HEK293 (cell line): ENCODE results near the gene TANGO6.

Source experiments
- GLIS2 ChIP-seq: fragments of 450-650 bp; formaldehyde crosslinking; IDR thresholded peaks from 2 replicates; pipeline ENCODE4 v1.5.1; 2016; ENCODE audit warnings: missing biosample characterization, missing genetic modification characterization
- KLF16 ChIP-seq: fragments of 450-650 bp; formaldehyde crosslinking; IDR thresholded peaks from 2 replicates; pipeline ENCODE4 v1.5.1; 2017; ENCODE audit warnings: missing biosample characterization, missing genetic modification characterization
- MEIS1 ChIP-seq: sonication (generic); formaldehyde crosslinking; IDR thresholded peaks from 2 replicates; pipeline ENCODE4 v1.8.1; 2022; ENCODE audit warnings: missing genetic modification reagents, mild to moderate bottlenecking, borderline replicate concordance
- TCF7L2 ChIP-seq: IDR thresholded peaks from 2 replicates; pipeline ENCODE4 v1.6.1; 2011; ENCODE audit warnings: low read depth, mild to moderate bottlenecking, inconsistent platforms, low read length, moderate library complexity, borderline replicate concordance
- ZBTB21 ChIP-seq: fragments of 450-650 bp; formaldehyde crosslinking; IDR thresholded peaks from 2 replicates; pipeline ENCODE4 v1.5.1; 2017; ENCODE audit warnings: missing biosample characterization, missing genetic modification characterization
- ZNF114 ChIP-seq: fragments of 450-650 bp; formaldehyde crosslinking; IDR thresholded peaks from 2 replicates; pipeline ENCODE4 v1.5.0; 2017; ENCODE audit warnings: missing biosample characterization, missing genetic modification characterization
- ZNF146 ChIP-seq: fragments of 450-650 bp; formaldehyde crosslinking; IDR thresholded peaks from 2 replicates; pipeline ENCODE4 v1.5.1; 2016; ENCODE audit warnings: missing biosample characterization, missing genetic modification characterization
- ZNF514 ChIP-seq: fragments of 450-650 bp; formaldehyde crosslinking; IDR thresholded peaks from 2 replicates; pipeline ENCODE4 v1.5.1; 2016; ENCODE audit warnings: missing biosample characterization, missing genetic modification characterization
- ZNF548 ChIP-seq: fragments of 450-650 bp; formaldehyde crosslinking; IDR thresholded peaks from 2 replicates; pipeline ENCODE4 v1.5.1; 2016; ENCODE audit warnings: missing biosample characterization, missing genetic modification characterization
- ZNF664 ChIP-seq: fragments of 450-650 bp; formaldehyde crosslinking; IDR thresholded peaks from 2 replicates; pipeline ENCODE4 v1.5.1; 2016; ENCODE audit warnings: missing biosample characterization, missing genetic modification characterization
- ZNF777 ChIP-seq: fragments of 450-650 bp; formaldehyde crosslinking; IDR thresholded peaks from 2 replicates; pipeline ENCODE4 v1.5.1; 2017; ENCODE audit warnings: missing biosample characterization, missing genetic modification characterization, borderline replicate concordance
- TF ChIP-seq, protein P1 (sequence below): fragments of 450-650 bp; formaldehyde crosslinking; IDR thresholded peaks from 2 replicates; pipeline ENCODE4 v1.5.1; 2016; ENCODE audit warnings: missing biosample characterization, missing genetic modification characterization
- TF ChIP-seq, protein P2 (sequence below): fragments of 450-650 bp; formaldehyde crosslinking; IDR thresholded peaks from 2 replicates; pipeline ENCODE4 v1.5.1; 2016; ENCODE audit warnings: missing biosample characterization, missing genetic modification characterization
- TF ChIP-seq, protein P3 (sequence below): fragments of 450-650 bp; IDR thresholded peaks from 2 replicates; pipeline ENCODE4 v1.5.1; 2018; ENCODE audit warnings: missing biosample characterization, mild to moderate bottlenecking, missing genetic modification characterization
- TF ChIP-seq, protein P4 (sequence below): fragments of 450-650 bp; formaldehyde crosslinking; IDR thresholded peaks from 2 replicates; pipeline ENCODE4 v1.5.1; 2016; ENCODE audit warnings: missing biosample characterization, missing genetic modification characterization
- TF ChIP-seq, protein P5 (sequence below): fragments of 450-650 bp; IDR thresholded peaks from 2 replicates; pipeline ENCODE4 v1.5.1; 2018; ENCODE audit warnings: missing biosample characterization, missing genetic modification characterization
- TF ChIP-seq, protein P6 (sequence below): fragments of 450-650 bp; formaldehyde crosslinking; IDR thresholded peaks from 2 replicates; pipeline ENCODE4 v1.5.1; 2016; ENCODE audit warnings: missing biosample characterization, missing genetic modification characterization, low read depth
- TF ChIP-seq, protein P7 (sequence below): fragments of 450-650 bp; formaldehyde crosslinking; conservative IDR thresholded peaks from 2 replicates; pipeline ENCODE4 v1.5.1; 2016; ENCODE audit warnings: low read depth, missing biosample characterization, missing genetic modification characterization
- TF ChIP-seq, protein P8 (sequence below): fragments of 450-650 bp; formaldehyde crosslinking; IDR thresholded peaks from 2 replicates; pipeline ENCODE4 v1.5.1; 2016; ENCODE audit warnings: missing biosample characterization, missing genetic modification characterization

The TANGO6 gene

DNA sequence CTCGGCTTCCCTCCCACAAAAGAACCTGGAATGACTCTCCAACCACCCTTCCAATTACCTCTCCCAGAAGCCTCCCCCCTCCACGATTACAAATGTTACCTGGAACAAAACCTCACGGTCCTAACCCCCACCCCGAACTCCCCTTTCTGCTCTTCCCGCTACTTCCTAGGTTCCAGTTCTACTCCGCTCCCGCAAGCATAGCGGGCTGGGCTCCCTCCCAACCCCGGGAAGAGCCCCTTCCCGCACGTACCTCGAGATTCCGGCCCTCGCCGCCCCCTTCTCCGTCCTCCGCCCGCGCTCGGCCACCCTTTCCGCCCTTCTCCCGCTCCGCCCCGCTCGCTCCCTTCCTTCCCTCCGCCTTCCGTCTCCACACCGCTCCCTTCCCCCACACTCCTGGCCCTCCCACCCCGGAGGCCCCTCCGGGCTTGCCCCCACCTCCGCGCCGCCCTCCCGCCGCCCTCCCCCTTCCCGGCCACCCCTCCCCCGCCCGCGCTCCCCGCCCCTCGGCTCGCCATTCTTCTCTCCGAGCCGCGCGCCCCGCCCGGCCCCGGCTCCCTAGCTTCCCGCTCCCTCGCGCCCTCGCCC, 288.6 kb downstream of the TANGO6 start (continued):
- TF ChIP-seq, protein P1, sequence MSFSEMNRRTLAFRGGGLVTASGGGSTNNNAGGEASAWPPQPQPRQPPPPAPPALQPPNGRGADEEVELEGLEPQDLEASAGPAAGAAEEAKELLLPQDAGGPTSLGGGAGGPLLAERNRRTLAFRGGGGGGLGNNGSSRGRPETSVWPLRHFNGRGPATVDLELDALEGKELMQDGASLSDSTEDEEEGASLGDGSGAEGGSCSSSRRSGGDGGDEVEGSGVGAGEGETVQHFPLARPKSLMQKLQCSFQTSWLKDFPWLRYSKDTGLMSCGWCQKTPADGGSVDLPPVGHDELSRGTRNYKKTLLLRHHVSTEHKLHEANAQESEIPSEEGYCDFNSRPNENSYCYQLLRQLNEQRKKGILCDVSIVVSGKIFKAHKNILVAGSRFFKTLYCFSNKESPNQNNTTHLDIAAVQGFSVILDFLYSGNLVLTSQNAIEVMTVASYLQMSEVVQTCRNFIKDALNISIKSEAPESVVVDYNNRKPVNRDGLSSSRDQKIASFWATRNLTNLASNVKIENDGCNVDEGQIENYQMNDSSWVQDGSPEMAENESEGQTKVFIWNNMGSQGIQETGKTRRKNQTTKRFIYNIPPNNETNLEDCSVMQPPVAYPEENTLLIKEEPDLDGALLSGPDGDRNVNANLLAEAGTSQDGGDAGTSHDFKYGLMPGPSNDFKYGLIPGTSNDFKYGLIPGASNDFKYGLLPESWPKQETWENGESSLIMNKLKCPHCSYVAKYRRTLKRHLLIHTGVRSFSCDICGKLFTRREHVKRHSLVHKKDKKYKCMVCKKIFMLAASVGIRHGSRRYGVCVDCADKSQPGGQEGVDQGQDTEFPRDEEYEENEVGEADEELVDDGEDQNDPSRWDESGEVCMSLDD, result peak; percentile 72
- TF ChIP-seq KLF16, result peak; percentile 92
- TF ChIP-seq, protein P2, sequence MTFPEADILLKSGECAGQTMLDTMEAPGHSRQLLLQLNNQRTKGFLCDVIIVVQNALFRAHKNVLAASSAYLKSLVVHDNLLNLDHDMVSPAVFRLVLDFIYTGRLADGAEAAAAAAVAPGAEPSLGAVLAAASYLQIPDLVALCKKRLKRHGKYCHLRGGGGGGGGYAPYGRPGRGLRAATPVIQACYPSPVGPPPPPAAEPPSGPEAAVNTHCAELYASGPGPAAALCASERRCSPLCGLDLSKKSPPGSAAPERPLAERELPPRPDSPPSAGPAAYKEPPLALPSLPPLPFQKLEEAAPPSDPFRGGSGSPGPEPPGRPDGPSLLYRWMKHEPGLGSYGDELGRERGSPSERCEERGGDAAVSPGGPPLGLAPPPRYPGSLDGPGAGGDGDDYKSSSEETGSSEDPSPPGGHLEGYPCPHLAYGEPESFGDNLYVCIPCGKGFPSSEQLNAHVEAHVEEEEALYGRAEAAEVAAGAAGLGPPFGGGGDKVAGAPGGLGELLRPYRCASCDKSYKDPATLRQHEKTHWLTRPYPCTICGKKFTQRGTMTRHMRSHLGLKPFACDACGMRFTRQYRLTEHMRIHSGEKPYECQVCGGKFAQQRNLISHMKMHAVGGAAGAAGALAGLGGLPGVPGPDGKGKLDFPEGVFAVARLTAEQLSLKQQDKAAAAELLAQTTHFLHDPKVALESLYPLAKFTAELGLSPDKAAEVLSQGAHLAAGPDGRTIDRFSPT, result no peak
- 0 out of 2 replicates have a peak, but pooled peaks have one; percentile 15 for TF ChIP-seq ZBTB21
- no peak for TF ChIP-seq ZNF664
- no peak for TF ChIP-seq MEIS1 (CRISPR knock-in tag)
- TF ChIP-seq, protein P3, sequence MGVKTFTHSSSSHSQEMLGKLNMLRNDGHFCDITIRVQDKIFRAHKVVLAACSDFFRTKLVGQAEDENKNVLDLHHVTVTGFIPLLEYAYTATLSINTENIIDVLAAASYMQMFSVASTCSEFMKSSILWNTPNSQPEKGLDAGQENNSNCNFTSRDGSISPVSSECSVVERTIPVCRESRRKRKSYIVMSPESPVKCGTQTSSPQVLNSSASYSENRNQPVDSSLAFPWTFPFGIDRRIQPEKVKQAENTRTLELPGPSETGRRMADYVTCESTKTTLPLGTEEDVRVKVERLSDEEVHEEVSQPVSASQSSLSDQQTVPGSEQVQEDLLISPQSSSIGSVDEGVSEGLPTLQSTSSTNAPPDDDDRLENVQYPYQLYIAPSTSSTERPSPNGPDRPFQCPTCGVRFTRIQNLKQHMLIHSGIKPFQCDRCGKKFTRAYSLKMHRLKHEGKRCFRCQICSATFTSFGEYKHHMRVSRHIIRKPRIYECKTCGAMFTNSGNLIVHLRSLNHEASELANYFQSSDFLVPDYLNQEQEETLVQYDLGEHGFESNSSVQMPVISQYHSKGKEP (tag by site-specific recombination), result no peak
- no peak for TF ChIP-seq ZNF146 (tag by site-specific recombination)
- no peak for TF ChIP-seq ZNF114
- TF ChIP-seq, protein P4, sequence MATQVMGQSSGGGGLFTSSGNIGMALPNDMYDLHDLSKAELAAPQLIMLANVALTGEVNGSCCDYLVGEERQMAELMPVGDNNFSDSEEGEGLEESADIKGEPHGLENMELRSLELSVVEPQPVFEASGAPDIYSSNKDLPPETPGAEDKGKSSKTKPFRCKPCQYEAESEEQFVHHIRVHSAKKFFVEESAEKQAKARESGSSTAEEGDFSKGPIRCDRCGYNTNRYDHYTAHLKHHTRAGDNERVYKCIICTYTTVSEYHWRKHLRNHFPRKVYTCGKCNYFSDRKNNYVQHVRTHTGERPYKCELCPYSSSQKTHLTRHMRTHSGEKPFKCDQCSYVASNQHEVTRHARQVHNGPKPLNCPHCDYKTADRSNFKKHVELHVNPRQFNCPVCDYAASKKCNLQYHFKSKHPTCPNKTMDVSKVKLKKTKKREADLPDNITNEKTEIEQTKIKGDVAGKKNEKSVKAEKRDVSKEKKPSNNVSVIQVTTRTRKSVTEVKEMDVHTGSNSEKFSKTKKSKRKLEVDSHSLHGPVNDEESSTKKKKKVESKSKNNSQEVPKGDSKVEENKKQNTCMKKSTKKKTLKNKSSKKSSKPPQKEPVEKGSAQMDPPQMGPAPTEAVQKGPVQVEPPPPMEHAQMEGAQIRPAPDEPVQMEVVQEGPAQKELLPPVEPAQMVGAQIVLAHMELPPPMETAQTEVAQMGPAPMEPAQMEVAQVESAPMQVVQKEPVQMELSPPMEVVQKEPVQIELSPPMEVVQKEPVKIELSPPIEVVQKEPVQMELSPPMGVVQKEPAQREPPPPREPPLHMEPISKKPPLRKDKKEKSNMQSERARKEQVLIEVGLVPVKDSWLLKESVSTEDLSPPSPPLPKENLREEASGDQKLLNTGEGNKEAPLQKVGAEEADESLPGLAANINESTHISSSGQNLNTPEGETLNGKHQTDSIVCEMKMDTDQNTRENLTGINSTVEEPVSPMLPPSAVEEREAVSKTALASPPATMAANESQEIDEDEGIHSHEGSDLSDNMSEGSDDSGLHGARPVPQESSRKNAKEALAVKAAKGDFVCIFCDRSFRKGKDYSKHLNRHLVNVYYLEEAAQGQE (tag by site-specific recombination), result no peak
- no peak for TF ChIP-seq ZNF777 (tag by site-specific recombination)
- no peak for TF ChIP-seq TCF7L2
- TF ChIP-seq, protein P5, sequence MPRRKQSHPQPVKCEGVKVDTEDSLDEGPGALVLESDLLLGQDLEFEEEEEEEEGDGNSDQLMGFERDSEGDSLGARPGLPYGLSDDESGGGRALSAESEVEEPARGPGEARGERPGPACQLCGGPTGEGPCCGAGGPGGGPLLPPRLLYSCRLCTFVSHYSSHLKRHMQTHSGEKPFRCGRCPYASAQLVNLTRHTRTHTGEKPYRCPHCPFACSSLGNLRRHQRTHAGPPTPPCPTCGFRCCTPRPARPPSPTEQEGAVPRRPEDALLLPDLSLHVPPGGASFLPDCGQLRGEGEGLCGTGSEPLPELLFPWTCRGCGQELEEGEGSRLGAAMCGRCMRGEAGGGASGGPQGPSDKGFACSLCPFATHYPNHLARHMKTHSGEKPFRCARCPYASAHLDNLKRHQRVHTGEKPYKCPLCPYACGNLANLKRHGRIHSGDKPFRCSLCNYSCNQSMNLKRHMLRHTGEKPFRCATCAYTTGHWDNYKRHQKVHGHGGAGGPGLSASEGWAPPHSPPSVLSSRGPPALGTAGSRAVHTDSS, result no peak
- TF ChIP-seq, protein P6, sequence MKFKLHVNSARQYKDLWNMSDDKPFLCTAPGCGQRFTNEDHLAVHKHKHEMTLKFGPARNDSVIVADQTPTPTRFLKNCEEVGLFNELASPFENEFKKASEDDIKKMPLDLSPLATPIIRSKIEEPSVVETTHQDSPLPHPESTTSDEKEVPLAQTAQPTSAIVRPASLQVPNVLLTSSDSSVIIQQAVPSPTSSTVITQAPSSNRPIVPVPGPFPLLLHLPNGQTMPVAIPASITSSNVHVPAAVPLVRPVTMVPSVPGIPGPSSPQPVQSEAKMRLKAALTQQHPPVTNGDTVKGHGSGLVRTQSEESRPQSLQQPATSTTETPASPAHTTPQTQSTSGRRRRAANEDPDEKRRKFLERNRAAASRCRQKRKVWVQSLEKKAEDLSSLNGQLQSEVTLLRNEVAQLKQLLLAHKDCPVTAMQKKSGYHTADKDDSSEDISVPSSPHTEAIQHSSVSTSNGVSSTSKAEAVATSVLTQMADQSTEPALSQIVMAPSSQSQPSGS, result no peak
- no peak for TF ChIP-seq ZNF548 (tag by site-specific recombination)
- TF ChIP-seq, protein P7, sequence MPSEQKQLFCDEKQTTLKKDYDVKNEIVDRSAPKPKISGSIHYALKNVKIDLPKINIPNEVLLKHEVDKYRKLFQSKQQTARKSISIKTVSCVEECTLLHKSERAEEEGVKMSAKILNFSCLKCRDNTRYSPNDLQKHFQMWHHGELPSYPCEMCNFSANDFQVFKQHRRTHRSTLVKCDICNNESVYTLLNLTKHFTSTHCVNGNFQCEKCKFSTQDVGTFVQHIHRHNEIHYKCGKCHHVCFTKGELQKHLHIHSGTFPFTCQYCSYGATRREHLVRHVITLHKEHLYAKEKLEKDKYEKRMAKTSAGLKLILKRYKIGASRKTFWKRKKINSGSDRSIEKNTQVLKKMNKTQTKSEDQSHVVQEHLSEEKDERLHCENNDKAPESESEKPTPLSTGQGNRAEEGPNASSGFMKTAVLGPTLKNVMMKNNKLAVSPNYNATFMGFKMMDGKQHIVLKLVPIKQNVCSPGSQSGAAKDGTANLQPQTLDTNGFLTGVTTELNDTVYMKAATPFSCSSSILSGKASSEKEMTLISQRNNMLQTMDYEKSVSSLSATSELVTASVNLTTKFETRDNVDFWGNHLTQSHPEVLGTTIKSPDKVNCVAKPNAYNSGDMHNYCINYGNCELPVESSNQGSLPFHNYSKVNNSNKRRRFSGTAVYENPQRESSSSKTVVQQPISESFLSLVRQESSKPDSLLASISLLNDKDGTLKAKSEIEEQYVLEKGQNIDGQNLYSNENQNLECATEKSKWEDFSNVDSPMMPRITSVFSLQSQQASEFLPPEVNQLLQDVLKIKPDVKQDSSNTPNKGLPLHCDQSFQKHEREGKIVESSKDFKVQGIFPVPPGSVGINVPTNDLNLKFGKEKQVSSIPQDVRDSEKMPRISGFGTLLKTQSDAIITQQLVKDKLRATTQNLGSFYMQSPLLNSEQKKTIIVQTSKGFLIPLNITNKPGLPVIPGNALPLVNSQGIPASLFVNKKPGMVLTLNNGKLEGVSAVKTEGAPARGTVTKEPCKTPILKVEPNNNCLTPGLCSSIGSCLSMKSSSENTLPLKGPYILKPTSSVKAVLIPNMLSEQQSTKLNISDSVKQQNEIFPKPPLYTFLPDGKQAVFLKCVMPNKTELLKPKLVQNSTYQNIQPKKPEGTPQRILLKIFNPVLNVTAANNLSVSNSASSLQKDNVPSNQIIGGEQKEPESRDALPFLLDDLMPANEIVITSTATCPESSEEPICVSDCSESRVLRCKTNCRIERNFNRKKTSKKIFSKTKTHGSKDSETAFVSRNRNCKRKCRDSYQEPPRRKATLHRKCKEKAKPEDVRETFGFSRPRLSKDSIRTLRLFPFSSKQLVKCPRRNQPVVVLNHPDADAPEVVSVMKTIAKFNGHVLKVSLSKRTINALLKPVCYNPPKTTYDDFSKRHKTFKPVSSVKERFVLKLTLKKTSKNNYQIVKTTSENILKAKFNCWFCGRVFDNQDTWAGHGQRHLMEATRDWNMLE (tag by site-specific recombination), result no peak
- TF ChIP-seq, protein P8, sequence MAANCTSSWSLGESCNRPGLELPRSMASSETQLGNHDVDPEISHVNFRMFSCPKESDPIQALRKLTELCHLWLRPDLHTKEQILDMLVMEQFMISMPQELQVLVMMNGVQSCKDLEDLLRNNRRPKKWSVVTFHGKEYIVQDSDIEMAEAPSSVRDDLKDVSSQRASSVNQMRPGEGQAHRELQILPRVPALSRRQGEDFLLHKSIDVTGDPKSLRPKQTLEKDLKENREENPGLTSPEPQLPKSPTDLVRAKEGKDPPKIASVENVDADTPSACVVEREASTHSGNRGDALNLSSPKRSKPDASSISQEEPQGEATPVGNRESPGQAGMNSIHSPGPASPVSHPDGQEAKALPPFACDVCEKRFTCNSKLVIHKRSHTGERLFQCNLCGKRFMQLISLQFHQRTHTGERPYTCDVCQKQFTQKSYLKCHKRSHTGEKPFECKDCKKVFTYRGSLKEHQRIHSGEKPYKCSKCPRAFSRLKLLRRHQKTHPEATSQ (tag by site-specific recombination), result no peak
- no peak for TF ChIP-seq ZNF514
- TF ChIP-seq GLIS2 (tag by site-specific recombination), result peak; percentile 23; the same call in 1 of the 2 replicates
